HG03103 (cell line): Measurements from ENCODE around the gene RALGAPA1.
"Not testable (repeated sequence)": the region's sequence is repeated elsewhere in the genome, so short reads cannot be mapped to it uniquely, and the experiment has no call there.

ENCODE experiments used
- ATAC-seq: cut with Tn5 transposase; IDR thresholded peaks from one replicate; pipeline ENCODE4 v1.9.1; 2021; ENCODE audit warnings: low read depth; ENCODE audit not compliant: unreplicated experiment

Gene RALGAPA1

GRCh38 chr14:35822501-35822900 is 13.4 kb upstream of the RALGAPA1 start:
- ATAC-seq: no peak

- ATAC-seq: no peak
These were observed 12.7 kb upstream of the RALGAPA1 start for GRCh38 chr14:35821564-35822411.

GRCh38 chr14:35819591-35820540 is 10.8 kb upstream of the RALGAPA1 start:
- no peak for ATAC-seq

DNA sequence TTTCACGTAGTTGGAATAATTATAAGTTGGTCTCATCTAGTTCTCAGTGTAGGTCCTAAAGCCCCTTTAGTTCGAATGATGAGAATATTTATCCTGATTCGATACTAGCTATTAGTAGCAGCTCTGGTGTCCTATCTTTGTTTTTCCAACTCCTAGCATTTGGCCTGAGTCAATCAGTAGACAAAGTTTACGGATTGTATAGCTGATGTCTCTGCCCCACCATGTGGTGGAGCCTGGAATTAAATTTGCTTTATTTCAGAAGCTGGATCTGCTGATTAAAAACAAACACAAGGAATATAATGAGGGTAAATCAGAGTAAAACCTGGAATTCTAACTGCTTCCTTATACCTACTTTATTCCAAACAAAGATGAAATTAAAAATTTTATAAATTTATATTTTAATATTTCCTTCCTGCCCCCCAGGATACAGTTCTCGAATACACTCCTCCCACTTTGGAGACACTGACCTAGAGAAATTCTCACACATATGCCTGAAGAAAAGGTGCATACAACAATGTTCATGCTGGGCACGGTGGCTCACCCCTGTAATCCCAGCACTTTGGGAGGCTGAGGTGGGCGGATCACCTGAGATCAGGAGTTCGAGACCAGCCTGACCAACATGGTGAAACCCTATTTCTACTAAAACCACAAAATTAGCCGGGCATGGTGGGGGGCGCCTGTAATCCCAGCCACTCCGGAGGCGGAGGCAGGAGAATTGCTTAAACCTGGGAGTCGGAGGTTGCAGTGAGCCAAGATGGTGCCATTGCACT is 9.4 kb upstream of the RALGAPA1 start:
- no peak for ATAC-seq

- ATAC-seq: peak; percentile 72
These were observed 5.4 kb upstream of the RALGAPA1 start for GRCh38 chr14:35814371-35815005.

GRCh38 chr14:35810963-35811362 is 1.9 kb upstream of the RALGAPA1 start:
- no peak for ATAC-seq

- ATAC-seq: no peak
These were observed 502 bp upstream of the RALGAPA1 start for GRCh38 chr14:35809597-35809996.

DNA sequence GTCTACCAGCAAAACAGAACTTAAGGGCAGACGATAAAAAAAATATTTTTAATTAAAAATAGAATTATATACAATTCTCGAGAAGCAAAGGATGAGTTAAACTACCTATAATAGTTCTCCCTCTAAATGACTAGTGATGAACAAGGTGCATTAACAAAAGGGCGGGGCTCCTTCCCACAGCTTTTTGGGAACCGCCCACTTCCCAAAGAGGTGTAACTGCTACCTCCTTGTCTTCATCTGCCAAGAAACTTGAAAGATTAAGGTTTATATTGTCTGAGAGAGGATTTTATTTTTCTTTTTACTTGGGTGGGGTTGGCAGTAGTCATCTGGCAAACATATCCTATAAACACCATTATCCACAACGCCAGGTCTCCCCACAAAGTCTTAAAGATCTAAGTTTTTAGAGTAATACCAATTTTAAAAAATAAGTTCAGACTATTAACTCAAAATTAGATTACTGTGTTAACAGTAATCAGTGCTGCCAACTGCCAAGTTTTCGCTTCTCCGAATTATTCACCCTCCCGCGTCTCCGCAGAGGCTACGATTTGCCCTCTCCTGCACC is 938 bp downstream of the RALGAPA1 start:
- ATAC-seq: no peak

- ATAC-seq: no peak
These were observed 1.7 kb downstream of the RALGAPA1 start for GRCh38 chr14:35807131-35807961.

DNA sequence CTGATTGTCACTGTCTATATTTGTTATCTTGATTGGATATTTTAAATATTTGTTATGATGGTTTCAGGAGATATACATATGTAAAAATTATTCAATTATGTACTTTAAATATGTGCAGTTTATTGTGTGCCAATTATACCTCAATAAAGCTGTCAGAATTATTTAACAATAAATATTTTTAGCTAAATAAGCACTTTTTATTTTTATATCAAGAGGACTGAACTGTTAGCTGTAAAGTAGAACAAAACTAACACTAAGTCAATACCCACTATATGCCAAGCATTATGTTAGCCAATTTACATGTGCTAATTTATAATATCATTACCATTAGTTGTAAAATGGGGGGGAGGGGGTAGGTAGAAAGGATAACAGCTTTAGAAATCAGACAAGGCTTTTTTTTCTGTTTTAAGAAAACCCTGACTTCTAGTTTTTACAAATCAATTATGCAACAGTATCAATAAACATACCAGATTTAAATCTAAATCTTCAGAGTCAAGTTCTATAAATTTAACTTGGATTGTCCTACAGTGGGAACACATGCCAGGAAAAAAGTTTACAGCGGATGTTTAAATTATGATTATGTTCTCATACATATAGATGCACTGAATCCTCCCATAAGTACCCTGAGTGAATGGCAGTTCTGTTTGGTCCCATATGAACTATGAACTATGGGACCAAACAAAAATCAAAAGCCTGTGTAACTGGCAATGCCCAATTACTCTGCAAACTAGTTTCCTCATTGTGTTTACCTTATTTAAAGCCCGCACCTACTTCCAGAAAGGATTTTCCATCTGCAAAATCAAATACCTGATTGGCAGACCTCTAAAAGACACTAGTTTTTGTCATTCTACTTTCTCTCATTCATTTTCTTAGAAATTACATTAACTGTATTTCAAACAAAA is 2.8 kb downstream of the RALGAPA1 start:
- no peak for ATAC-seq

DNA sequence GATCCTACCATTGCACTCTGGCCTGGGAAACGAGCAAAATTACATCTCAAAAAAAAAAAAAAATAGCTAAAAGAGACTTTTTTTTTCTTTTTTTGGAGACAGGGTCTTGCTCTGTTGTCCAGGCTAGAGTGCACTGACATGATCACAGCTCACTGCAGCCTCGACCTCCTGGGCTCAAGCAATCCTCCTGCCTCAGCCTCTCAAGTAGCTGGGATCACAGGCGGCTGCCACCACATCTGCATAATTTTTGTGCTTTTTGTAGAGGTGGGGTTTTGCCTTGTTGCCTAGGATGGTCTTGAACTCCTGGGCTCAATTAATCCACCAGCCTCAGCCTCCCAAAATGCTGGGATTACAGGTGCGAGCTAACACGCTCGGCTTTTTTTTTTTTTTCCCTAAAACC is 11.3 kb downstream of the RALGAPA1 start:
- no peak for ATAC-seq

GRCh38 chr14:35789651-35790050 is 19.4 kb downstream of the RALGAPA1 start:
- ATAC-seq: no peak

DNA sequence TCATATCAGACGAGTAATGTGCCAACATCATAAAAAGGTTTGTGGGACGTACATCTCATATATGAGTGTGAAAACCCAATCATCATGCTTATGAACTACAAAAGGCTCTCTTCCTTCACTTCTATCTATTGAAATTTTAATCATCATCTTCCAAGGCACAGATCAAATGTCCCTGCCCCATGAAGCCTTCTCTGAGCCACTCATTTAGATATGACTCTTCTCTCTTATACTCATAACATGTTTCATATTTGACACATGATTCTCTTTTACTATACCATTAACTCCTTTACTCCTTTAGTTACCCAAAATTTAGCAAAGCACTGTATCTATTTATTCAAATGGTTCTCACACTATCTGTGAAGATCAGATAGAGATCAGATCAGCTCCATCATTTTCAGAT is 22.2 kb downstream of the RALGAPA1 start:
- no peak for ATAC-seq

DNA sequence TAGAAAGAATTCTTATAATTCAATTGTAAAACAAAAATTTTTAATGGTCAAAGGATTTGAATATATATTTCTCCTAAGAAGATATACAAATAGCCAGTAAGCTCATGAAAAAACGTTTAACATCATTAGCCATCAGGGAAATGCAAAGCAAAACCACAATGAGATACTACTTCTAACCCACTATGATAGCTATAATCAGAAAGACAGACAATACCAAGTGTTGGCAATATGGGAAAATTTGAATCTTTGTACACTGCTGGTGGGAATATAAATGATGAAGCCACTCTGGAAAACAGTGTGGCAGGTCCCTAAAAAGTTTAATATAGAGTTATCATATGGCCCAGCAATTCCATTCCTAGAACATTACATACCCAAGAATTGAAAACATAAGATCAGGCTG is 25.4 kb downstream of the RALGAPA1 start:
- ATAC-seq: no peak

DNA sequence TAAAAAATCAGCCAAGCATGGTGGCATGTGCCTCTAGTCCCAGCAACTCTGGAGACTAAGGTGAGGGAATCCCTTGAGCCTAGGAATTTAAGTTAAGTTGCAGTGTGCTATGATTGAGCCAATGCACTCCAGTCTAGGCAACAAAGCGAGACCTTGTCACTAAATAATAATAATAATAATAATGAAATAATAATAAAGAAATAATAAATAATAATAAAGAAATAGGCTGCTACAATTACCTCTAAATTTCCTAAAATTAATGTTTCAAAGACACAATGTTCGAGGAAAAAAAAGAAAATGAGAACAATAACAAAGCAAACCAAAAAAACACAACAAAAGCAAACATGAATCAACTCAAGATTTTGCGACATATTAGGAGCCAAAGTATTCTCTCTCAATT is 29.7 kb downstream of the RALGAPA1 start:
- no peak for ATAC-seq

- ATAC-seq: not testable (repeated sequence)
These were observed 31.5 kb downstream of the RALGAPA1 start for GRCh38 chr14:35777550-35777949.

GRCh38 chr14:35776823-35777222 is 32.3 kb downstream of the RALGAPA1 start:
- no peak for ATAC-seq

DNA sequence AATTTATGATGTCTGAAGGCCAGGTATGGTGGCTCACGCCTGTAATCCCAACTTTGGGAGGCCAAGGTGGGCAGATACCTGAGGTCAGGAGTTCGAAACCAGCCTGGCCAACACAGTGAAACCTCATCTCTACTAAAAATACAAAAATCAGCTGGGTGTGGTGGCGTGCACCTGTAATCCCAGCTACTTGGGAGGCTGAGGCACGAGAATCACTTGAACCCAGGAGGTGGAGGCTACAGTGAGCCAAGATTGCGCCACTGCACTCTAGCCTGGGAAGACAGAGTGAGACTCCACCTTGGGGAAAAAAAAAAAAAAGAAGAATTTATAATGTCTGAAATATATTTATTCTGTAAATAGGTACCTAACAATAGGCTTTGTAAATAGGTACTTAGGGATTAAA is 33.0 kb downstream of the RALGAPA1 start:
- not testable (repeated sequence) for ATAC-seq
